ENCODE measurements around the gene DLG2. TPM values are rescaled to one million over a fixed set of nuclear protein-coding genes. Genes with fewer than 3 reads are reported as not detected.

The DLG2 gene
- total RNA-seq, 1 donor from 2014 or later = 7.2 TPM

GRCh38 chr11:85569525-85569924 is 57.6 kb downstream of the DLG2 start:
- Histone ChIP-seq H3K4me3 (no peak overlapping the region), H3K9me3 (no peaks in the 10 kb centered on the region), H3K27me3 (ENCODE audit: low read depth) (no peaks in the 10 kb centered on the region), H3K36me3 (no peaks in the 10 kb centered on the region), H3K4me1 (no peaks in the 10 kb centered on the region), H3K27ac (no peak overlapping the region)
- DNase-seq (no peak), ATAC-seq (no peak)
- intact Hi-C loops (cut with DNase I) = no loop called here
- no peak for TF ChIP-seq CTCF (IDR thresholded peaks at IDR 0.05)

GRCh38 chr11:85558411-85558810 is 68.7 kb downstream of the DLG2 start:
- H3K9me3 ChIP-seq = peaks cover 9% of the 10 kb centered on the region
- intact Hi-C loops (cut with DNase I) = no loop called here
- ATAC-seq = no peak

GRCh38 chr11:85551881-85552280 is 75.3 kb downstream of the DLG2 start:
- no peaks in the 10 kb centered on the region for H3K4me1 ChIP-seq
- H3K27ac ChIP-seq = no peak overlapping the region
- TF ChIP-seq CTCF (IDR thresholded peaks at IDR 0.05) = no peak
- H3K27me3 ChIP-seq (ENCODE audit: low read depth) = no peaks in the 10 kb centered on the region
- no peak for DNase-seq
- intact Hi-C loops (cut with DNase I) = no loop called here
- no peaks in the 10 kb centered on the region for H3K36me3 ChIP-seq
- ATAC-seq = no peak
- H3K9me3 ChIP-seq = no peaks in the 10 kb centered on the region
- no peak overlapping the region for H3K4me3 ChIP-seq

More at GRCh38 chr11:85558411-85558810, 68.7 kb downstream of the DLG2 start:
- Histone ChIP-seq H3K27me3 (ENCODE audit: low read depth) (no peaks in the 10 kb centered on the region), H3K4me3 (no peak overlapping the region), H3K36me3 (no peaks in the 10 kb centered on the region), H3K4me1 (no peaks in the 10 kb centered on the region), H3K27ac (no peak overlapping the region)
- no peak for TF ChIP-seq CTCF (IDR thresholded peaks at IDR 0.05)
- DNase-seq = no peak

- no peak for TF ChIP-seq CTCF (IDR thresholded peaks at IDR 0.05)
- H3K4me1 ChIP-seq = no peaks in the 10 kb centered on the region
- H3K4me3 ChIP-seq = no peak overlapping the region
- H3K9me3 ChIP-seq = no peaks in the 10 kb centered on the region
- intact Hi-C loops (cut with DNase I) = no loop called here
- H3K27me3 ChIP-seq (ENCODE audit: low read depth) = no peaks in the 10 kb centered on the region
- H3K27ac ChIP-seq = no peak overlapping the region
- no peak for DNase-seq
- no peaks in the 10 kb centered on the region for H3K36me3 ChIP-seq
- ATAC-seq = no peak
Measured at GRCh38 chr11:85541683-85542082, 85.5 kb downstream of the DLG2 start.

GRCh38 chr11:85540635-85541205 is 86.4 kb downstream of the DLG2 start:
- no peaks in the 10 kb centered on the region for H3K27me3 ChIP-seq (ENCODE audit: low read depth)
- TF ChIP-seq CTCF (IDR thresholded peaks at IDR 0.05) = no peak
- H3K36me3 ChIP-seq = no peaks in the 10 kb centered on the region
- intact Hi-C loops (cut with DNase I) = no loop called here
- no peaks in the 10 kb centered on the region for H3K4me1 ChIP-seq
- H3K4me3 ChIP-seq = no peak overlapping the region
- no peak overlapping the region for H3K27ac ChIP-seq
- no peaks in the 10 kb centered on the region for H3K9me3 ChIP-seq
- ATAC-seq (no peak), DNase-seq (no peak)
